Stimulated activated CD8-positive, alpha-beta memory T cell treated with anti-CD3 and anti-CD28 coated beads, Interleukin-12 subunit alpha, Interleukin-12 subunit beta, amount 100 ng/mL, for 1 hour (primary cell): ENCODE measurements around the gene HSF5.
"Not testable (repeated sequence)": the region's sequence is repeated elsewhere in the genome, so short reads cannot be mapped to it uniquely, and the experiment has no call there.

Experiments used
- DNase-seq: peaks from one replicate; pipeline ENCODE4 v3.0.0-alpha.2; 2020; ENCODE audit warnings: low read depth

HSF5 gene

GRCh38 chr17:58481798-58482197 lies 6.4 kb downstream of the HSF5 start:
- DNase-seq = not testable (repeated sequence)

- no peak for DNase-seq
These were observed 8.1 kb downstream of the HSF5 start for GRCh38 chr17:58480090-58480489.

GRCh38 chr17:58476812-58477211 lies 11.4 kb downstream of the HSF5 start:
- DNase-seq = no peak

- DNase-seq = no peak
These were observed 12.2 kb downstream of the HSF5 start for GRCh38 chr17:58475985-58476384.

GRCh38 chr17:58470356-58470755 lies 17.9 kb downstream of the HSF5 start:
- no peak for DNase-seq

GRCh38 chr17:58468944-58469343 lies 19.3 kb downstream of the HSF5 start:
- no peak for DNase-seq

- DNase-seq = no peak
These were observed 32.7 kb downstream of the HSF5 start for GRCh38 chr17:58455491-58455890.

GRCh38 chr17:58452738-58453137 lies 35.5 kb downstream of the HSF5 start:
- DNase-seq = no peak

GRCh38 chr17:58447039-58447975 lies 40.9 kb downstream of the HSF5 start:
- peak; percentile 24 for DNase-seq

- no peak for DNase-seq
These were observed 42.1 kb downstream of the HSF5 start for GRCh38 chr17:58446086-58446485.

GRCh38 chr17:58436805-58437239 lies 51.4 kb downstream of the HSF5 start:
- DNase-seq = no peak

GRCh38 chr17:58436245-58436644 lies 52.0 kb downstream of the HSF5 start:
- no peak for DNase-seq

GRCh38 chr17:58432806-58433573 lies 55.2 kb downstream of the HSF5 start:
- no peak for DNase-seq

GRCh38 chr17:58427807-58428206 lies 60.4 kb downstream of the HSF5 start:
- DNase-seq = no peak

GRCh38 chr17:58421711-58422110 lies 66.5 kb downstream of the HSF5 start:
- no peak for DNase-seq

- DNase-seq = no peak
These were observed 67.4 kb downstream of the HSF5 start for GRCh38 chr17:58420827-58421226.

- peak; percentile 69 for DNase-seq
These were observed 70.7 kb downstream of the HSF5 start, which contains the start of gene RNF43 for GRCh38 chr17:58417300-58418092. Gene RNF43 (minus strand): TSS chr17:58417534. CDS start chr17:58415577, 1,957 bp downstream.

GRCh38 chr17:58416937-58417299 lies 71.3 kb downstream of the HSF5 start:
- no peak for DNase-seq

GRCh38 chr17:58416396-58416795 lies 71.8 kb downstream of the HSF5 start:
- DNase-seq = no peak

- no peak for DNase-seq
These were observed 72.7 kb downstream of the HSF5 start for GRCh38 chr17:58415371-58416055.

GRCh38 chr17:58414596-58414997 lies 73.6 kb downstream of the HSF5 start:
- DNase-seq = no peak

GRCh38 chr17:58413684-58414083 lies 74.5 kb downstream of the HSF5 start:
- no peak for DNase-seq
